GM23248 (cell line): Measurements from ENCODE around the gene ADARB1.

Source experiments
- EZH2 ChIP-seq: fragments of 200-600 bp; sonication (generic); IDR thresholded peaks from 2 replicates; pipeline ENCODE4 v1.6.1; 2018; ENCODE audit warnings: antibody characterized with exemption, mild to moderate bottlenecking; ENCODE audit not compliant: insufficient read depth, poor library complexity, severe bottlenecking
- EZH2phosphoT487 ChIP-seq: fragments of 200-600 bp; sonication (generic); IDR thresholded peaks from 2 replicates; pipeline ENCODE4 v1.6.1; 2018; ENCODE audit warnings: antibody characterized with exemption, moderate library complexity, mild to moderate bottlenecking, low read depth; ENCODE audit not compliant: insufficient read depth

GRCh38 chr21:45262616-45263015, 188.2 kb downstream of the ADARB1 start:
- TF ChIP-seq EZH2: no peak
- TF ChIP-seq EZH2phosphoT487: no peak
